Measurements from ENCODE around the gene LNPEP.

Gene LNPEP

DNA sequence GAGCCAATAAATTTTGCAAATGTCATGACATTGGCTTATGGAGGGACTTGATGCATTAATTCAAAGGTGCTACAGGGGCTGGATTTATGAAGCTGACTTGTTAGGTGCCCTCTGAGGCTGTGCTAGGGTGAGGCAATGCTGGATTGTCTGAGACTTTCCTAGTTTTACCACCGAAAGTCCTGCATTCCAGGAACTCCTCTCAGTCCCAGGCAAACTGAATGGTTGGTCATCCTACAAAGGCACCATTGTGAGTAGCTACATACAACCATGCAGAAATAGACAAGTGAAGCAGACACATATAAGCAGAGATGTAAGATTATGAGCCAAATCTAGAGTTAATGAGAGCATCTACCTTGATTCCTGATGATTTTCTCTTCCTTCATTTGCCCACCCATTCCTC lies 111.2 kb downstream of the LNPEP start:
- Histone ChIP-seq H3K9me3 (ENCODE audit: insufficient read depth, low read length, severe bottlenecking) (no peaks in the 10 kb centered on the region), H3K27ac (ENCODE audit: low read length) (no peak overlapping the region), H4K20me1 (ENCODE audit: insufficient read depth, low read length) (no peaks in the 10 kb centered on the region), H3K27me3 (ENCODE audit: insufficient read depth, low read length, poor library complexity) (no peaks in the 10 kb centered on the region), H3K4me1 (ENCODE audit: insufficient read depth, low read length) (peaks cover 3% of the 10 kb centered on the region; the same call in 1 of the 2 replicates), H2AFZ (ENCODE audit: low read depth, low read length) (no peak overlapping the region), H3K79me2 (ENCODE audit: insufficient read depth, low read length) (no peaks in the 10 kb centered on the region), H3K4me2 (ENCODE audit: insufficient read depth, low read length) (no peak overlapping the region), H3K36me3 (ENCODE audit: insufficient read depth, low read length) (no peaks in the 10 kb centered on the region), H3K9ac (ENCODE audit: low read depth, low read length) (no peak overlapping the region), H3K4me3 (ENCODE audit: low read depth in 1 of 2, low read length in 2 of 2) (no peak overlapping the region)
- no peak for DNase-seq
- TF ChIP-seq, protein P1, sequence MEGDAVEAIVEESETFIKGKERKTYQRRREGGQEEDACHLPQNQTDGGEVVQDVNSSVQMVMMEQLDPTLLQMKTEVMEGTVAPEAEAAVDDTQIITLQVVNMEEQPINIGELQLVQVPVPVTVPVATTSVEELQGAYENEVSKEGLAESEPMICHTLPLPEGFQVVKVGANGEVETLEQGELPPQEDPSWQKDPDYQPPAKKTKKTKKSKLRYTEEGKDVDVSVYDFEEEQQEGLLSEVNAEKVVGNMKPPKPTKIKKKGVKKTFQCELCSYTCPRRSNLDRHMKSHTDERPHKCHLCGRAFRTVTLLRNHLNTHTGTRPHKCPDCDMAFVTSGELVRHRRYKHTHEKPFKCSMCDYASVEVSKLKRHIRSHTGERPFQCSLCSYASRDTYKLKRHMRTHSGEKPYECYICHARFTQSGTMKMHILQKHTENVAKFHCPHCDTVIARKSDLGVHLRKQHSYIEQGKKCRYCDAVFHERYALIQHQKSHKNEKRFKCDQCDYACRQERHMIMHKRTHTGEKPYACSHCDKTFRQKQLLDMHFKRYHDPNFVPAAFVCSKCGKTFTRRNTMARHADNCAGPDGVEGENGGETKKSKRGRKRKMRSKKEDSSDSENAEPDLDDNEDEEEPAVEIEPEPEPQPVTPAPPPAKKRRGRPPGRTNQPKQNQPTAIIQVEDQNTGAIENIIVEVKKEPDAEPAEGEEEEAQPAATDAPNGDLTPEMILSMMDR (IDR thresholded peaks at IDR 0.05; ENCODE audit: borderline replicate concordance, extremely low read depth, low read length, poor library complexity, severe bottlenecking), result no peak
- TF ChIP-seq EZH2 (IDR thresholded peaks at IDR 0.05; ENCODE audit: borderline replicate concordance, low read depth, low read length, severe bottlenecking), result no peak
- ATAC-seq (ENCODE audit: insufficient read depth, low read depth), result no peak

DNA sequence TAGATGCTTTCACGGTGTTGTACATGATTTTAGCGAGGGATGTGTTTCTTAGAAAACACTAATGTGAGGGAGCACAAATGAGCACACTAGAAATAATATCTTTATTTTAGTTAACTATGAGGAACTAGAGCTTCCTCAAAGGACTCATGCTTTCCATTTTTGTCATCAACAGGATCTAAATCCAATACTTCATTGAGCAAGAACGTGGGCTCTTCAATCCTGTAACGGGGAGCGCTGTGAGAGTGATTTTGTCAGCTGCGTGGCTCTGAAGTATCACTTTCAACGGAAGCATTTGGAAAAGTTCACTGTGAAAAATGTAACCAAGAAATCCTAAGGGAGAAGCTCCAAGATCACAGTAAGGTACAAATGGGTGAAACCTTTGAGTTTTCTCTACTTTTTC lies 113.3 kb downstream of the LNPEP start:
- Histone ChIP-seq H3K27ac (ENCODE audit: low read length) (no peak overlapping the region), H3K9ac (ENCODE audit: low read depth, low read length) (no peak overlapping the region), H3K27me3 (ENCODE audit: insufficient read depth, low read length, poor library complexity) (no peaks in the 10 kb centered on the region), H4K20me1 (ENCODE audit: insufficient read depth, low read length) (no peaks in the 10 kb centered on the region), H3K9me3 (ENCODE audit: insufficient read depth, low read length, severe bottlenecking) (no peaks in the 10 kb centered on the region), H3K36me3 (ENCODE audit: insufficient read depth, low read length) (no peaks in the 10 kb centered on the region), H3K4me1 (ENCODE audit: insufficient read depth, low read length) (peaks cover 3% of the 10 kb centered on the region; the same call in 1 of the 2 replicates), H3K79me2 (ENCODE audit: insufficient read depth, low read length) (no peaks in the 10 kb centered on the region), H3K4me2 (ENCODE audit: insufficient read depth, low read length) (no peak overlapping the region), H2AFZ (ENCODE audit: low read depth, low read length) (no peak overlapping the region), H3K4me3 (ENCODE audit: low read depth in 1 of 2, low read length in 2 of 2) (no peak overlapping the region)
- TF ChIP-seq, protein P1 (IDR thresholded peaks at IDR 0.05; ENCODE audit: borderline replicate concordance, extremely low read depth, low read length, poor library complexity, severe bottlenecking), result no peak
- DNase-seq (no peak), ATAC-seq (ENCODE audit: insufficient read depth, low read depth) (no peak)

DNA sequence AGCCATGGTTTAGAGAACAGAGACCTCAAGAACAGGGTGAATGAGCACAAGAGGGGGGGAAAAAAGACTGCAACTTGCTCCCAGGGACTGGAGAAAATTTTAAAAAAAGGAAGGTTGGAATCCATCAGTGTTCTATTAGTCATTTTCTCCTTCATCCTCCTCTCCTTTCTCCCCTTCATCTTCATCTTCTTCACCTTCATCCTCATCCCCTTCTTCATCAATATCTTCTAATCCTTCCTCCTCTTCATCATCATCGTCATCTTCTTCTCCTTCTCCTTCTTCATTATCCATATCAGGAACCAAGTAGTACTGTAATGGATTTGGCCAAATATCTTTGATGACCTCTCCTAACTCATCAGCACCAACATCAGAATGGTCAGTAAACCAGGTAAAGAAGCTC lies 120.4 kb downstream of the LNPEP start:
- Histone ChIP-seq H3K4me2 (ENCODE audit: insufficient read depth, low read length) (no peak overlapping the region), H3K27me3 (ENCODE audit: insufficient read depth, low read length, poor library complexity) (no peaks in the 10 kb centered on the region), H3K9me3 (ENCODE audit: insufficient read depth, low read length, severe bottlenecking) (peaks cover 10% of the 10 kb centered on the region), H3K9ac (ENCODE audit: low read depth, low read length) (no peak overlapping the region), H2AFZ (ENCODE audit: low read depth, low read length) (no peak overlapping the region), H3K4me1 (ENCODE audit: insufficient read depth, low read length) (no peaks in the 10 kb centered on the region), H4K20me1 (ENCODE audit: insufficient read depth, low read length) (no peaks in the 10 kb centered on the region), H3K79me2 (ENCODE audit: insufficient read depth, low read length) (no peaks in the 10 kb centered on the region), H3K36me3 (ENCODE audit: insufficient read depth, low read length) (no peaks in the 10 kb centered on the region), H3K27ac (ENCODE audit: low read length) (no peak overlapping the region), H3K4me3 (ENCODE audit: low read depth in 1 of 2, low read length in 2 of 2) (no peak overlapping the region)
- TF ChIP-seq, protein P1 (IDR thresholded peaks at IDR 0.05; ENCODE audit: borderline replicate concordance, extremely low read depth, low read length, poor library complexity, severe bottlenecking), result no peak
- TF ChIP-seq EZH2 (IDR thresholded peaks at IDR 0.05; ENCODE audit: borderline replicate concordance, low read depth, low read length, severe bottlenecking), result no peak
- DNase-seq (no peak), ATAC-seq (ENCODE audit: insufficient read depth, low read depth) (no peak)

DNA sequence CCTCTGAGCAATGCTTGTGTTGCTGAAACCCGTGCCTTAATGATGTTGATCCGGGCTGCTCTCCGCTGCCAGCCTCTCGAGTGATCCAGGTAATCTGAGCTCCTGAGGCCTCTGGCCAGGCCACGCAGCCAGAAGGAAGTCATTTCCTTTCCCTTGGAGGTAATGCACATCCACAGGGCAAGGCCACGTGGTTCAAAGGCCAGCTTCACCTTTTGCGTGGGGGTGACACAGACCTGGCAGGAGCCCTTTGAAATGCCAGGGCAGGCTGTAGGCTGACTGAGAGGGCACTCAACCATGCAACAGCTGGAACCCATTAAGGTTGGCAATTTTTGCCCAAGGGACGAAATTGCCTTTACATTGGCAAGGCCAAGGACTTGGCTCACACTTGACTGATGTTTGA lies 126.2 kb downstream of the LNPEP start:
- no peak for ATAC-seq (ENCODE audit: insufficient read depth, low read depth)
- no peak overlapping the region for H2AFZ ChIP-seq (ENCODE audit: low read depth, low read length)
- DNase-seq, result no peak

More for the DNA sequence above, 126.2 kb downstream of the LNPEP start:
- Histone ChIP-seq H3K4me2 (ENCODE audit: insufficient read depth, low read length) (no peak overlapping the region), H4K20me1 (ENCODE audit: insufficient read depth, low read length) (no peaks in the 10 kb centered on the region), H3K9ac (ENCODE audit: low read depth, low read length) (no peak overlapping the region), H3K27ac (ENCODE audit: low read length) (no peak overlapping the region), H3K4me1 (ENCODE audit: insufficient read depth, low read length) (no peaks in the 10 kb centered on the region), H3K27me3 (ENCODE audit: insufficient read depth, low read length, poor library complexity) (no peaks in the 10 kb centered on the region), H3K36me3 (ENCODE audit: insufficient read depth, low read length) (no peaks in the 10 kb centered on the region), H3K4me3 (ENCODE audit: low read depth in 1 of 2, low read length in 2 of 2) (no peak overlapping the region), H3K79me2 (ENCODE audit: insufficient read depth, low read length) (no peaks in the 10 kb centered on the region), H3K9me3 (ENCODE audit: insufficient read depth, low read length, severe bottlenecking) (peaks cover 10% of the 10 kb centered on the region)
- TF ChIP-seq, protein P1 (IDR thresholded peaks at IDR 0.05; ENCODE audit: borderline replicate concordance, extremely low read depth, low read length, poor library complexity, severe bottlenecking), result no peak
- TF ChIP-seq EZH2 (IDR thresholded peaks at IDR 0.05; ENCODE audit: borderline replicate concordance, low read depth, low read length, severe bottlenecking), result no peak
